Brain microvascular endothelial cell (primary cell): Measurements from ENCODE around the gene TFDP1.

Experiments used
- DNase-seq: peaks from one replicate; pipeline ENCODE4 v3.0.0-alpha.2; 2020
- H3K27ac ChIP-seq: fragments of 250-450 bp; sonication (Bioruptor Pico); 2 replicates; pipeline ENCODE4 v1.5.1; 2020; ENCODE audit warnings: mild to moderate bottlenecking, moderate library complexity
- H3K27me3 ChIP-seq: fragments of 250-450 bp; sonication (Bioruptor Pico); replicated peaks from 2 replicates; pipeline ENCODE4 v1.5.1; 2020; ENCODE audit warnings: mild to moderate bottlenecking
- H3K36me3 ChIP-seq: fragments of 250-450 bp; sonication (Bioruptor Pico); replicated peaks from 2 replicates; pipeline ENCODE4 v1.5.1; 2020; ENCODE audit warnings: mild to moderate bottlenecking
- H3K4me3 ChIP-seq: 2 replicates; pipeline ENCODE4 v1.5.1; 2011; ENCODE audit warnings: low read depth, mild to moderate bottlenecking, control low read depth, low read length, moderate library complexity
- CTCF ChIP-seq: IDR thresholded peaks from 2 replicates; pipeline ENCODE4 v1.5.1; 2011; ENCODE audit warnings: low read depth, mild to moderate bottlenecking, moderate library complexity, low read length, control low read depth, inconsistent platforms; ENCODE audit errors: missing control alignments
- in situ Hi-C: cut with HindIII; loops from 2 replicates; pipeline ENCODE4 v1.10.0; 2017; ENCODE audit warnings: low sequenced_read_pairs, low pct_ligation_motif_present

TFDP1 gene

GRCh38 chr13:113645329-113645728 is 60.8 kb downstream of the TFDP1 start:
- TF ChIP-seq CTCF: no peak
- in situ Hi-C loops: no loop called here
- H3K27me3 ChIP-seq: no peaks in the 10 kb centered on the region
- no peak overlapping the region for H3K27ac ChIP-seq
- peaks cover under 1% of the 10 kb centered on the region for H3K36me3 ChIP-seq
- DNase-seq: no peak
- no peak overlapping the region for H3K4me3 ChIP-seq

GRCh38 chr13:113646376-113646775 is 61.8 kb downstream of the TFDP1 start:
- no peak for DNase-seq
- Histone ChIP-seq H3K27ac (no peak overlapping the region), H3K27me3 (no peaks in the 10 kb centered on the region), H3K36me3 (no peaks in the 10 kb centered on the region), H3K4me3 (no peak overlapping the region)
- in situ Hi-C loops: no loop called here
- TF ChIP-seq CTCF: no peak

GRCh38 chr13:113646921-113647340 is 62.4 kb downstream of the TFDP1 start:
- no peak for DNase-seq
- no peak for TF ChIP-seq CTCF
- in situ Hi-C loops: no loop called here

GRCh38 chr13:113647351-113648215 is 63.0 kb downstream of the TFDP1 start:
- Histone ChIP-seq H3K36me3 (no peaks in the 10 kb centered on the region), H3K27me3 (no peaks in the 10 kb centered on the region), H3K27ac (no peak overlapping the region), H3K4me3 (no peak overlapping the region)
- no peak for TF ChIP-seq CTCF
- in situ Hi-C loops: no loop called here
- no peak for DNase-seq

More at GRCh38 chr13:113646921-113647340, 62.4 kb downstream of the TFDP1 start:
- Histone ChIP-seq H3K36me3 (no peaks in the 10 kb centered on the region), H3K4me3 (no peak overlapping the region), H3K27ac (no peak overlapping the region), H3K27me3 (no peaks in the 10 kb centered on the region)

- no peaks in the 10 kb centered on the region for H3K27me3 ChIP-seq
- no peak overlapping the region for H3K4me3 ChIP-seq
- no peak overlapping the region for H3K27ac ChIP-seq
- DNase-seq: no peak
- no peak for TF ChIP-seq CTCF
- in situ Hi-C loops: no loop called here
- no peaks in the 10 kb centered on the region for H3K36me3 ChIP-seq
Observed at GRCh38 chr13:113648216-113648610, 63.7 kb downstream of the TFDP1 start.
